Neural crest cell (in vitro differentiated cells): ENCODE results near the gene TMEM8B. TPM values are rescaled to one million over a fixed set of nuclear protein-coding genes. Genes with fewer than 3 reads are reported as not detected.
A peak's percentile ranks its signal among the peaks of the same experiment; 100 is the strongest.

Source experiments
- DNase-seq: peaks from one replicate; pipeline ENCODE4 v3.0.0; 2021; ENCODE audit warnings: low read depth, mixed read lengths, low spot score
- H3K27ac Mint-ChIP-seq: one replicate; pipeline ENCODE4 v1.8.0; 2021; ENCODE audit warnings: mild to moderate bottlenecking, mixed read lengths; ENCODE audit not compliant: unreplicated experiment
- H3K27me3 Mint-ChIP-seq: 2 replicates; pipeline ENCODE4 v1.8.0; 2021; ENCODE audit warnings: low read depth, mild to moderate bottlenecking, mixed read lengths
- H3K36me3 Mint-ChIP-seq: 2 replicates; pipeline ENCODE4 v1.8.0; 2021; ENCODE audit warnings: low read depth, mild to moderate bottlenecking, mixed read lengths
- H3K4me1 Mint-ChIP-seq: 2 replicates; pipeline ENCODE4 v1.8.0; 2021; ENCODE audit warnings: mixed read lengths
- H3K4me3 Mint-ChIP-seq: one replicate; pipeline ENCODE4 v1.8.0; 2021; ENCODE audit warnings: mild to moderate bottlenecking, mixed read lengths
- H3K9me3 Mint-ChIP-seq: 2 replicates; pipeline ENCODE4 v1.8.0; 2021; ENCODE audit warnings: mixed read lengths
- CTCF ChIP-seq: fragments of 200-600 bp; sonication (generic); conservative IDR thresholded peaks from 2 replicates; pipeline ENCODE4 v1.5.0; 2021; ENCODE audit warnings: antibody characterized with exemption, mild to moderate bottlenecking
- total RNA-seq: library from RNA; stranded (reverse); gene quantifications from 2 replicates; pipeline ENCODE4 v1.2.1, GENCODE V29; 2021

Gene TMEM8B
- total RNA-seq, 1 donor from 2014 or later: 23.9 TPM

- no peak for TF ChIP-seq CTCF
These were observed 6.7 kb downstream of the TMEM8B start for GRCh38 chr9:35835766-35836165.

GRCh38 chr9:35836595-35836994, 7.6 kb downstream of the TMEM8B start:
- DNase-seq: no peak
- Mint-ChIP-seq H3K9me3 (no peaks in the 10 kb centered on the region), H3K4me1 (peaks cover 29% of the 10 kb centered on the region), H3K36me3 (peaks cover 4% of the 10 kb centered on the region), H3K27ac (peak overlapping the region; percentile 51), H3K27me3 (no peaks in the 10 kb centered on the region), H3K4me3 (no peak overlapping the region)
- TF ChIP-seq CTCF: no peak

More at GRCh38 chr9:35835766-35836165, 6.7 kb downstream of the TMEM8B start:
- Mint-ChIP-seq H3K9me3 (no peaks in the 10 kb centered on the region), H3K4me3 (no peak overlapping the region), H3K27me3 (no peaks in the 10 kb centered on the region), H3K4me1 (peaks cover 38% of the 10 kb centered on the region), H3K36me3 (peaks cover 4% of the 10 kb centered on the region), H3K27ac (no peak overlapping the region)
- no peak for DNase-seq

- peaks cover 4% of the 10 kb centered on the region for H3K36me3 Mint-ChIP-seq
- H3K4me1 Mint-ChIP-seq: peaks cover 15% of the 10 kb centered on the region
- no peak for DNase-seq
- TF ChIP-seq CTCF: no peak
- H3K27me3 Mint-ChIP-seq: no peaks in the 10 kb centered on the region
- H3K9me3 Mint-ChIP-seq: no peaks in the 10 kb centered on the region
- no peak overlapping the region for H3K4me3 Mint-ChIP-seq
- H3K27ac Mint-ChIP-seq: peak overlapping the region; percentile 43
These were observed 10.9 kb downstream of the TMEM8B start for GRCh38 chr9:35839926-35840325.

GRCh38 chr9:35840881-35841644, 12.0 kb downstream of the TMEM8B start:
- Mint-ChIP-seq H3K4me1 (peaks cover 8% of the 10 kb centered on the region), H3K4me3 (no peak overlapping the region), H3K9me3 (no peaks in the 10 kb centered on the region), H3K27ac (no peak overlapping the region), H3K36me3 (no peaks in the 10 kb centered on the region), H3K27me3 (no peaks in the 10 kb centered on the region)
- DNase-seq: no peak
- no peak for TF ChIP-seq CTCF

- no peaks in the 10 kb centered on the region for H3K36me3 Mint-ChIP-seq
- H3K4me3 Mint-ChIP-seq: no peak overlapping the region
- no peaks in the 10 kb centered on the region for H3K27me3 Mint-ChIP-seq
- peaks cover 8% of the 10 kb centered on the region for H3K4me1 Mint-ChIP-seq
- DNase-seq: no peak
- no peak overlapping the region for H3K27ac Mint-ChIP-seq
- no peaks in the 10 kb centered on the region for H3K9me3 Mint-ChIP-seq
- no peak for TF ChIP-seq CTCF
These were observed 12.5 kb downstream of the TMEM8B start for GRCh38 chr9:35841645-35841900.
